ENCODE results near the gene DTNB.

DTNB gene

GRCh38 chr2:25386971-25387875 is 286.2 kb downstream of the DTNB start:
- no peak for DNase-seq (ENCODE audit: low spot score)

- DNase-seq (ENCODE audit: low spot score): no peak
Observed at GRCh38 chr2:25385910-25386309, 287.5 kb downstream of the DTNB start.

- DNase-seq (ENCODE audit: low spot score): no peak
Observed at GRCh38 chr2:25383806-25384205, 289.6 kb downstream of the DTNB start.

- no peak for DNase-seq (ENCODE audit: low spot score)
Observed at GRCh38 chr2:25381502-25381901, 291.9 kb downstream of the DTNB start.

GRCh38 chr2:25380586-25381375 is 292.6 kb downstream of the DTNB start:
- DNase-seq (ENCODE audit: low spot score): no peak

GRCh38 chr2:25380023-25380422 is 293.4 kb downstream of the DTNB start:
- no peak for DNase-seq (ENCODE audit: low spot score)

GRCh38 chr2:25379535-25379934 is 293.8 kb downstream of the DTNB start:
- no peak for DNase-seq (ENCODE audit: low spot score)

- no peak for DNase-seq (ENCODE audit: low spot score)
Observed at GRCh38 chr2:25378731-25379490, 294.5 kb downstream of the DTNB start.

GRCh38 chr2:25377822-25378421 is 295.5 kb downstream of the DTNB start:
- no peak for DNase-seq (ENCODE audit: low spot score)

- peak; percentile 93 for DNase-seq (ENCODE audit: low spot score)
Observed at GRCh38 chr2:25376750-25377621, 296.4 kb downstream of the DTNB start.

GRCh38 chr2:25375989-25376545 is 297.3 kb downstream of the DTNB start:
- DNase-seq (ENCODE audit: low spot score): no peak

- DNase-seq (ENCODE audit: low spot score): no peak
Observed at GRCh38 chr2:25375371-25375988, 297.9 kb downstream of the DTNB start.

GRCh38 chr2:25374827-25375226 is 298.6 kb downstream of the DTNB start:
- no peak for DNase-seq (ENCODE audit: low spot score)

GRCh38 chr2:25374411-25374810 is 299.0 kb downstream of the DTNB start:
- no peak for DNase-seq (ENCODE audit: low spot score)

- DNase-seq (ENCODE audit: low spot score): no peak
Observed at GRCh38 chr2:25373269-25373981, 300.0 kb downstream of the DTNB start.

- DNase-seq (ENCODE audit: low spot score): no peak
Observed at GRCh38 chr2:25372405-25373268, 300.7 kb downstream of the DTNB start.

- DNase-seq (ENCODE audit: low spot score): no peak
Observed at GRCh38 chr2:25371253-25372241, 301.8 kb downstream of the DTNB start.
